Astrocyte of the hippocampus (primary cell): ENCODE results near the gene PGAM2.

Experiments
- DNase-seq: peaks from one replicate; pipeline ENCODE4 v3.0.0; 2011; ENCODE audit warnings: low read depth, low spot score

PGAM2 gene

GRCh38 chr7:44065431-44066110, at the start of gene PGAM2:
PGAM2 (minus strand) TSS chr7:44065567; CDS start chr7:44065529, 38 bp downstream.
- peak; percentile 69 for DNase-seq

- no peak for DNase-seq
Measured at GRCh38 chr7:44114586-44115310, 49.4 kb upstream of the PGAM2 start.

- DNase-seq: no peak
Measured at GRCh38 chr7:44113764-44114354, 48.5 kb upstream of the PGAM2 start.

- no peak for DNase-seq
Measured at GRCh38 chr7:44112997-44113763, 47.8 kb upstream of the PGAM2 start.

- DNase-seq: no peak
Measured at GRCh38 chr7:44112231-44112996, 47.0 kb upstream of the PGAM2 start.

- DNase-seq: no peak
Measured at GRCh38 chr7:44111761-44112160, 46.4 kb upstream of the PGAM2 start.

GRCh38 chr7:44110719-44111635, 45.6 kb upstream of the PGAM2 start:
- no peak for DNase-seq

- no peak for DNase-seq
Measured at GRCh38 chr7:44109991-44110390, 44.6 kb upstream of the PGAM2 start.

- no peak for DNase-seq
Measured at GRCh38 chr7:44108768-44109750, 43.7 kb upstream of the PGAM2 start.

- no peak for DNase-seq
Measured at GRCh38 chr7:44107961-44108767, 42.8 kb upstream of the PGAM2 start.

GRCh38 chr7:44107116-44107960, 42.0 kb upstream of the PGAM2 start:
- no peak for DNase-seq

GRCh38 chr7:44106311-44107065, 41.1 kb upstream of the PGAM2 start:
- no peak for DNase-seq

GRCh38 chr7:44105832-44106231, 40.5 kb upstream of the PGAM2 start:
- DNase-seq: no peak

GRCh38 chr7:44104860-44105771, 39.7 kb upstream of the PGAM2 start:
- DNase-seq: peak; percentile 72
